ENCODE results near the gene GAPVD1. TPM values are rescaled to one million over a fixed set of nuclear protein-coding genes. Genes with fewer than 3 reads are reported as not detected.

Gene GAPVD1
- total and polyA plus RNA-seq, 2 of the 13 experiments (the other 11 are each of a cell fraction or from before 2014, with no cell fraction given) = 11.1 to 33.2 TPM

DNA sequence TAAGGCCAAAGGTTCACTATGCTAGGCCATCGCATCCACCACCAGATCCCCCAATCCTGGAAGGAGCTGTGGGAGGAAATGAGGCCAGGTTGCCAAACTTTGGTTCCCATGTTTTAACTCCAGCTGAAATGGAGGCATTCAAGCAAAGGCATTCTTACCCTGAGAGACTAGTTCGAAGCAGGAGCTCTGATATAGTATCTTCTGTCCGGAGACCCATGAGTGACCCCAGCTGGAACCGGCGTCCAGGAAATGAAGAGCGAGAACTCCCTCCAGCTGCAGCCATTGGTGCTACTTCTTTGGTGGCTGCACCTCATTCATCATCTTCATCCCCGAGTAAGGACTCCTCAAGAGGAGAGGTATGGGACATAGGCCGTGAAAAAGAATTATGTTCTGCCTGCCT is 75.6 kb downstream of the GAPVD1 start (continued):
- TF ChIP-seq ZNF768 (CRISPR knock-in tag; IDR thresholded peaks at IDR 0.05) (no peak), PHF21A (CRISPR knock-in tag; IDR thresholded peaks at IDR 0.05) (no peak), ARID2 (CRISPR knock-in tag; IDR thresholded peaks at IDR 0.05; ENCODE audit: borderline replicate concordance) (no peak), CHD2 (IDR thresholded peaks at IDR 0.05; ENCODE audit: low read depth, low read length) (no peak), TOE1 (CRISPR knock-in tag; IDR thresholded peaks at IDR 0.05) (no peak), CBX2 (IDR thresholded peaks at IDR 0.05; ENCODE audit: low read depth, low read length) (no peak), CBX2 (CRISPR knock-in tag; IDR thresholded peaks at IDR 0.05; ENCODE audit: low read depth) (no peak), ZNF709 (CRISPR knock-in tag; IDR thresholded peaks at IDR 0.05) (no peak), ZBTB7B (CRISPR knock-in tag; IDR thresholded peaks at IDR 0.05) (no peak), SMC3 (IDR thresholded peaks at IDR 0.05; ENCODE audit: low read length) (0 out of 2 replicates have a peak, but pooled peaks have one; percentile 11)
- TF ChIP-seq, protein P1, sequence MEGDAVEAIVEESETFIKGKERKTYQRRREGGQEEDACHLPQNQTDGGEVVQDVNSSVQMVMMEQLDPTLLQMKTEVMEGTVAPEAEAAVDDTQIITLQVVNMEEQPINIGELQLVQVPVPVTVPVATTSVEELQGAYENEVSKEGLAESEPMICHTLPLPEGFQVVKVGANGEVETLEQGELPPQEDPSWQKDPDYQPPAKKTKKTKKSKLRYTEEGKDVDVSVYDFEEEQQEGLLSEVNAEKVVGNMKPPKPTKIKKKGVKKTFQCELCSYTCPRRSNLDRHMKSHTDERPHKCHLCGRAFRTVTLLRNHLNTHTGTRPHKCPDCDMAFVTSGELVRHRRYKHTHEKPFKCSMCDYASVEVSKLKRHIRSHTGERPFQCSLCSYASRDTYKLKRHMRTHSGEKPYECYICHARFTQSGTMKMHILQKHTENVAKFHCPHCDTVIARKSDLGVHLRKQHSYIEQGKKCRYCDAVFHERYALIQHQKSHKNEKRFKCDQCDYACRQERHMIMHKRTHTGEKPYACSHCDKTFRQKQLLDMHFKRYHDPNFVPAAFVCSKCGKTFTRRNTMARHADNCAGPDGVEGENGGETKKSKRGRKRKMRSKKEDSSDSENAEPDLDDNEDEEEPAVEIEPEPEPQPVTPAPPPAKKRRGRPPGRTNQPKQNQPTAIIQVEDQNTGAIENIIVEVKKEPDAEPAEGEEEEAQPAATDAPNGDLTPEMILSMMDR (CRISPR knock-in tag; IDR thresholded peaks at IDR 0.05) = peak; percentile 48

DNA sequence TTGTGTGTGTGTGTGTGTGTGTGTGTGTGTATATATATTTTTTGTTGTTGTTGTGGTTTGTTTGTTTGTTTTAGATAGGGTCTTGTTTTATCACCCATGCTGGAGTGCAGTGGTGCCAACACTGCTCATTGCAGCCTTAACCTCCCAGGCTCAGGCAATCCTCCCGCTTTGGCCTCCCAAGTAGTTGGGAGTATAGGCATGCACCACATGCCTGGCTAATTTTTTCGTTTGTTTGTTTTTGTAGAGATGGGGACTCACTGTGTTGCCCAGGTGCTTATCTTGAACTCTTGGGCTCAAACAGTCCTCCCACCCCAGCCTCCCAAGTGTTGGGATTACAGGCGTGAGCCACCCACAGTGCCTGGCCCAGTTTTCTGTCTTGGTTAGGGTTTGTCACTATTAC is 77.3 kb downstream of the GAPVD1 start:
- H3K27ac ChIP-seq (ENCODE audit: extremely low read length, insufficient read depth, low read length) = no peak overlapping the region
- ATAC-seq = no peak
- ChIA-PET CTCF (ENCODE audit: low intra/inter-chr PET ratio, low total read pairs) (no interaction called here), POLR2A (no interaction called here)
- no peak for DNase-seq (ENCODE audit: low spot score)
- H3K27me3 ChIP-seq (ENCODE audit: control insufficient read depth in 1 of 2, insufficient read depth in 2 of 2, low read length in 2 of 2) = no peaks in the 10 kb centered on the region
- in situ Hi-C loops (cut with HindIII; ENCODE audit: extremely low pct_ligation_motif_present, low pct_unique_long_range_greater_than_20kb) = no loop called here
- H3K79me2 ChIP-seq (ENCODE audit: insufficient read depth, low read length) = no peaks in the 10 kb centered on the region
- no peak overlapping the region for H2AFZ ChIP-seq (ENCODE audit: low read length)
- H3K36me3 ChIP-seq (replicated peaks in 1 of 2; ENCODE audit: control insufficient read depth in 1 of 2, insufficient read depth in 2 of 2, low read length in 2 of 2) = peaks cover 9 to 42% of the 10 kb centered on the region in 2 experiments; a peak in 4 of 5 replicates
- 82% methylated on average over 3 of the region's 3 CpGs for WGBS (ENCODE audit: low lambda C conversion rate)
- H3K4me2 ChIP-seq (ENCODE audit: low read depth, low read length) = no peak overlapping the region
- H3K9me3 ChIP-seq (ENCODE audit: low read length) = no peaks in the 10 kb centered on the region
- BruUV-seq (replicated peaks) = no TSS peak
- no peaks in the 10 kb centered on the region for H4K20me1 ChIP-seq (ENCODE audit: insufficient read depth, low read length)
- TF ChIP-seq ARID2 (CRISPR knock-in tag; IDR thresholded peaks at IDR 0.05; ENCODE audit: borderline replicate concordance) (no peak), FOXK2 (IDR thresholded peaks at IDR 0.05) (no peak), YY1 (IDR thresholded peaks at IDR 0.05; ENCODE audit: insufficient read depth, insufficient replicate concordance, low read depth, low read length) (no peak), SATB2 (CRISPR knock-in tag; IDR thresholded peaks at IDR 0.05) (no peak), ATAD3A (CRISPR knock-in tag; IDR thresholded peaks at IDR 0.05) (no peak), ZNF878 (CRISPR knock-in tag; IDR thresholded peaks at IDR 0.05) (no peak), CCDC6 (CRISPR knock-in tag; IDR thresholded peaks at IDR 0.05) (no peak)
- TF ChIP-seq, protein P2, sequence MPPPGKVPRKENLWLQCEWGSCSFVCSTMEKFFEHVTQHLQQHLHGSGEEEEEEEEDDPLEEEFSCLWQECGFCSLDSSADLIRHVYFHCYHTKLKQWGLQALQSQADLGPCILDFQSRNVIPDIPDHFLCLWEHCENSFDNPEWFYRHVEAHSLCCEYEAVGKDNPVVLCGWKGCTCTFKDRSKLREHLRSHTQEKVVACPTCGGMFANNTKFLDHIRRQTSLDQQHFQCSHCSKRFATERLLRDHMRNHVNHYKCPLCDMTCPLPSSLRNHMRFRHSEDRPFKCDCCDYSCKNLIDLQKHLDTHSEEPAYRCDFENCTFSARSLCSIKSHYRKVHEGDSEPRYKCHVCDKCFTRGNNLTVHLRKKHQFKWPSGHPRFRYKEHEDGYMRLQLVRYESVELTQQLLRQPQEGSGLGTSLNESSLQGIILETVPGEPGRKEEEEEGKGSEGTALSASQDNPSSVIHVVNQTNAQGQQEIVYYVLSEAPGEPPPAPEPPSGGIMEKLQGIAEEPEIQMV (CRISPR knock-in tag; IDR thresholded peaks at IDR 0.05; ENCODE audit: low read depth) = no peak
- TF ChIP-seq, protein P3, sequence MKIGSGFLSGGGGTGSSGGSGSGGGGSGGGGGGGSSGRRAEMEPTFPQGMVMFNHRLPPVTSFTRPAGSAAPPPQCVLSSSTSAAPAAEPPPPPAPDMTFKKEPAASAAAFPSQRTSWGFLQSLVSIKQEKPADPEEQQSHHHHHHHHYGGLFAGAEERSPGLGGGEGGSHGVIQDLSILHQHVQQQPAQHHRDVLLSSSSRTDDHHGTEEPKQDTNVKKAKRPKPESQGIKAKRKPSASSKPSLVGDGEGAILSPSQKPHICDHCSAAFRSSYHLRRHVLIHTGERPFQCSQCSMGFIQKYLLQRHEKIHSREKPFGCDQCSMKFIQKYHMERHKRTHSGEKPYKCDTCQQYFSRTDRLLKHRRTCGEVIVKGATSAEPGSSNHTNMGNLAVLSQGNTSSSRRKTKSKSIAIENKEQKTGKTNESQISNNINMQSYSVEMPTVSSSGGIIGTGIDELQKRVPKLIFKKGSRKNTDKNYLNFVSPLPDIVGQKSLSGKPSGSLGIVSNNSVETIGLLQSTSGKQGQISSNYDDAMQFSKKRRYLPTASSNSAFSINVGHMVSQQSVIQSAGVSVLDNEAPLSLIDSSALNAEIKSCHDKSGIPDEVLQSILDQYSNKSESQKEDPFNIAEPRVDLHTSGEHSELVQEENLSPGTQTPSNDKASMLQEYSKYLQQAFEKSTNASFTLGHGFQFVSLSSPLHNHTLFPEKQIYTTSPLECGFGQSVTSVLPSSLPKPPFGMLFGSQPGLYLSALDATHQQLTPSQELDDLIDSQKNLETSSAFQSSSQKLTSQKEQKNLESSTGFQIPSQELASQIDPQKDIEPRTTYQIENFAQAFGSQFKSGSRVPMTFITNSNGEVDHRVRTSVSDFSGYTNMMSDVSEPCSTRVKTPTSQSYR (CRISPR knock-in tag; IDR thresholded peaks at IDR 0.05; ENCODE audit: borderline replicate concordance) = no peak
- H3K9ac ChIP-seq (ENCODE audit: insufficient read depth, low read depth, low read length) = no peak overlapping the region
- no peaks in the 10 kb centered on the region for H3K4me1 ChIP-seq (ENCODE audit: insufficient read depth, low read length)
- intact Hi-C loops (cut with micrococcal nuclease; ENCODE audit: unreplicated experiment) = no loop called here
- no peak overlapping the region for H3K4me3 ChIP-seq (replicated peaks in 1 of 3; ENCODE audit: insufficient read depth in 1 of 3, low read depth in 2 of 3, low read length in 3 of 3)
- FAIRE-seq = no peak
